Liver (tissue), 9 donors: ENCODE data around the gene DISC1. TPM values are rescaled to one million over a fixed set of nuclear protein-coding genes. Genes with fewer than 3 reads are reported as not detected.

Experiments used
- DNase-seq: peaks from one replicate; pipeline ENCODE4 v3.0.0-alpha.2; 2017; ENCODE audit warnings: low spot score
- H3K27ac ChIP-seq, 2 donors: one replicate each; pipeline ENCODE4 v1.7.0; 2013; ENCODE audit warnings: inconsistent platforms in 2 of 2, low read length in 2 of 2, control low read depth in 1 of 2, low read depth in 1 of 2, mild to moderate bottlenecking in 1 of 2
- H3K27me3 ChIP-seq, 4 donors: one replicate each; pipeline versions ENCODE4 v1.6.1 to v1.7.0; 2013; ENCODE audit warnings: low read length in 3 of 4, inconsistent platforms in 1 of 4, mild to moderate bottlenecking in 1 of 4, moderate library complexity in 1 of 4; ENCODE audit not compliant: control insufficient read depth in 4 of 4, insufficient read depth in 4 of 4
- H3K36me3 ChIP-seq, 4 donors: one replicate each; pipeline versions ENCODE4 v1.6.1 to v1.7.0; 2013; ENCODE audit warnings: low read length in 3 of 4, mild to moderate bottlenecking in 3 of 4, low read depth in 1 of 4, moderate library complexity in 1 of 4; ENCODE audit not compliant: control insufficient read depth in 4 of 4, insufficient read depth in 3 of 4
- H3K4me1 ChIP-seq, 4 donors: one replicate each; pipeline versions ENCODE4 v1.6.1 to v1.7.0; 2013; ENCODE audit warnings: low read length in 3 of 4, mild to moderate bottlenecking in 3 of 4, moderate library complexity in 1 of 4; ENCODE audit not compliant: control insufficient read depth in 4 of 4, insufficient read depth in 4 of 4
- H3K4me3 ChIP-seq, 3 donors: one replicate each; pipeline versions ENCODE4 v1.6.1 to v1.7.0; 2013; ENCODE audit warnings: low read length in 3 of 3, control low read depth in 1 of 3, low read depth in 1 of 3, mild to moderate bottlenecking in 1 of 3
- H3K9ac ChIP-seq, 2 donors: one replicate each; pipeline ENCODE4 v1.7.0; 2013; ENCODE audit warnings: low read length in 2 of 2, mild to moderate bottlenecking in 2 of 2, moderate library complexity in 2 of 2, control low read depth in 1 of 2, low read depth in 1 of 2
- H3K9me3 ChIP-seq, 4 donors: one replicate each; pipeline versions ENCODE4 v1.6.1 to v1.7.0; 2013; ENCODE audit warnings: low read length in 3 of 4; ENCODE audit not compliant: control insufficient read depth in 4 of 4
- ATF3 ChIP-seq: IDR thresholded peaks from 2 replicates; pipeline ENCODE4 v1.6.1; 2016; ENCODE audit warnings: antibody characterized with exemption
- EGR1 ChIP-seq, 2 donors: IDR thresholded peaks; 2 replicates each; pipeline ENCODE4 v1.6.1; 2016 to 2018; ENCODE audit warnings: antibody characterized with exemption in 2 of 2, low read depth in 2 of 2
- FOXA1 ChIP-seq: IDR thresholded peaks from 2 replicates; pipeline ENCODE4 v1.6.1; 2016; ENCODE audit warnings: antibody characterized with exemption
- FOXA2 ChIP-seq: IDR thresholded peaks from 2 replicates; pipeline ENCODE4 v1.6.1; 2016; ENCODE audit warnings: antibody characterized with exemption
- GABPA ChIP-seq, 2 donors: IDR thresholded peaks in 1 of 2; conservative IDR thresholded peaks in 1 of 2; 2 replicates each; pipeline ENCODE4 v1.6.1; 2016; ENCODE audit warnings: antibody characterized with exemption in 2 of 2, mild to moderate bottlenecking in 1 of 2, moderate library complexity in 1 of 2
- HNF4A ChIP-seq, 2 donors: conservative IDR thresholded peaks; 2 replicates each; pipeline ENCODE4 v1.6.1; 2016; ENCODE audit warnings: antibody characterized with exemption in 2 of 2, mild to moderate bottlenecking in 2 of 2
- HNF4G ChIP-seq: IDR thresholded peaks from 2 replicates; pipeline ENCODE4 v1.6.1; 2016; ENCODE audit warnings: antibody characterized with exemption
- JUND ChIP-seq, 2 donors: IDR thresholded peaks; 2 replicates each; pipeline ENCODE4 v1.6.1; 2016; ENCODE audit warnings: antibody characterized with exemption in 2 of 2
- MAX ChIP-seq: IDR thresholded peaks from 2 replicates; pipeline ENCODE4 v1.6.1; 2016; ENCODE audit warnings: antibody characterized with exemption
- NR2F2 ChIP-seq: IDR thresholded peaks from 2 replicates; pipeline ENCODE4 v1.6.1; 2016; ENCODE audit warnings: antibody characterized with exemption
- RAD21 ChIP-seq, 2 donors: IDR thresholded peaks; 2 replicates each; pipeline ENCODE4 v1.6.1; 2016; ENCODE audit warnings: antibody characterized with exemption in 2 of 2, mild to moderate bottlenecking in 2 of 2
- REST ChIP-seq: IDR thresholded peaks from 2 replicates; pipeline ENCODE4 v1.6.1; 2016; ENCODE audit warnings: antibody characterized with exemption, mild to moderate bottlenecking
- RXRA ChIP-seq, 2 donors: IDR thresholded peaks; 2 replicates each; pipeline ENCODE4 v1.6.1; 2017 to 2018; ENCODE audit warnings: antibody characterized with exemption in 2 of 2, mild to moderate bottlenecking in 1 of 2
- SP1 ChIP-seq: IDR thresholded peaks from 2 replicates; pipeline ENCODE4 v1.6.1; 2018; ENCODE audit warnings: antibody characterized with exemption, mild to moderate bottlenecking
- TAF1 ChIP-seq: conservative IDR thresholded peaks from 2 replicates; pipeline ENCODE4 v1.6.1; 2016; ENCODE audit warnings: antibody characterized with exemption, mild to moderate bottlenecking
- YY1 ChIP-seq: IDR thresholded peaks from 2 replicates; pipeline ENCODE4 v1.6.1; 2016; ENCODE audit warnings: antibody characterized with exemption, mild to moderate bottlenecking
- WGBS: extraction: QIAGEN DNeasy Blood & Tissue Kit; methylation state at CpG from one replicate; pipeline ENCODE4 v1.1.7; 2013; 5-methylcytosine and 5-hydroxymethylcytosine counted together
- polyA plus RNA-seq, 2 donors: library from polyadenylated mRNA; stranded (reverse) in 1 of 2; unstranded in 1 of 2; fragments of 200-250 nt in 1 of 2; fragments of >200 nt in 1 of 2; fragmentation: Nextera tagmentation in 1 of 2; extraction: Ambion mirVana in 1 of 2; gene quantifications; one replicate each; pipeline versions ENCODE4 v1.2.1 to v1.2.3, GENCODE V29; 2013 to 2015
- total RNA-seq, 2 donors: library from RNA; depleted of rRNA; stranded (reverse); fragments of >200 nt; gene quantifications; one replicate each; pipeline ENCODE4 v1.2.3, GENCODE V29; 2014
- donor health status: healthy.
- donor health status: healthy.
- donor health status: healthy.
- donor health status: healthy.
- donor health status: healthy.

The DISC1 gene
- total and polyA plus RNA-seq, 4 donors: 0.45 to 6.3 (median 2.3) TPM

GRCh38 chr1:231818337-231818736 lies 191.7 kb downstream of the DISC1 start (continued):
- TF ChIP-seq REST (no peak), YY1 (no peak), ATF3 (no peak), MAX (no peak), RXRA (IDR thresholded peaks at IDR 0.05) (no peak), FOXA2 (no peak), FOXA1 (no peak), SP1 (no peak), HNF4A (conservative IDR thresholded peaks at IDR 0.05) (no peak), JUND (IDR thresholded peaks at IDR 0.05) (no peak), RAD21 (IDR thresholded peaks at IDR 0.05) (no peak), HNF4G (no peak), TAF1 (no peak)

GRCh38 chr1:231821281-231821680 lies 194.7 kb downstream of the DISC1 start:
- no peak overlapping the region for H3K9ac ChIP-seq
- H3K4me1 ChIP-seq: no peaks in the 10 kb centered on the region
- H3K27ac ChIP-seq: no peak overlapping the region
- no peaks in the 10 kb centered on the region for H3K9me3 ChIP-seq
- H3K27me3 ChIP-seq: no peaks in the 10 kb centered on the region
- no peak for DNase-seq
- WGBS: 76% methylated on average over 3 of the region's 3 CpGs
- H3K4me3 ChIP-seq: no peak overlapping the region
- TF ChIP-seq FOXA2 (no peak), EGR1 (IDR thresholded peaks at IDR 0.05; ENCODE audit: low read depth in 2 of 2) (no peak), RXRA (IDR thresholded peaks at IDR 0.05) (no peak), SP1 (no peak), FOXA1 (no peak), JUND (IDR thresholded peaks at IDR 0.05) (no peak), TAF1 (no peak), HNF4G (no peak)
- no peaks in the 10 kb centered on the region for H3K36me3 ChIP-seq

GRCh38 chr1:231822041-231822440 lies 195.5 kb downstream of the DISC1 start:
- DNase-seq: no peak
- H3K9me3 ChIP-seq: no peaks in the 10 kb centered on the region
- no peak for TF ChIP-seq MAX
- no peak for TF ChIP-seq SP1
- TF ChIP-seq HNF4G: no peak
- TF ChIP-seq JUND (IDR thresholded peaks at IDR 0.05): no peak
- no peak for TF ChIP-seq REST
- no peak for TF ChIP-seq GABPA (IDR thresholded peaks at IDR 0.05 in 1 of 2, conservative IDR thresholded peaks at IDR 0.05 in 1 of 2)
- TF ChIP-seq FOXA2: no peak
- no peak for TF ChIP-seq NR2F2
- H3K4me3 ChIP-seq: no peak overlapping the region
- H3K27ac ChIP-seq: no peak overlapping the region
- H3K36me3 ChIP-seq: no peaks in the 10 kb centered on the region
- H3K4me1 ChIP-seq: no peaks in the 10 kb centered on the region
- H3K9ac ChIP-seq: no peak overlapping the region
- 88% methylated on average over 6 of the region's 6 CpGs for WGBS
- H3K27me3 ChIP-seq: no peaks in the 10 kb centered on the region
